H1 (cell line): Measurements from ENCODE around the gene NTN1. TPM values are rescaled to one million over a fixed set of nuclear protein-coding genes. Genes with fewer than 3 reads are reported as not detected.

ENCODE experiments used
- CTCF ChIP-seq, 3 experiments: IDR thresholded peaks; 1 replicate in 2 of 3; 2 replicates in 1 of 3; pipeline versions ENCODE4 v1.5.1 to v1.6.1; 2011; ENCODE audit warnings: low read length in 3 of 3, mild to moderate bottlenecking in 3 of 3, inconsistent platforms in 2 of 3, low read depth in 1 of 3, moderate library complexity in 1 of 3; ENCODE audit not compliant: insufficient read depth in 1 of 3; ENCODE audit errors: control extremely low read depth in 1 of 3
- GTF2F1 ChIP-seq: IDR thresholded peaks from 2 replicates; pipeline ENCODE4 v1.6.1; 2012; ENCODE audit warnings: low read depth, low read length, improper control_type of control experiment, borderline replicate concordance
- NANOG ChIP-seq: IDR thresholded peaks from 2 replicates; pipeline ENCODE4 v1.6.1; 2011; ENCODE audit warnings: low read length, low read depth, mild to moderate bottlenecking, inconsistent platforms; ENCODE audit not compliant: insufficient read depth, poor library complexity, severe bottlenecking
- SUZ12 ChIP-seq: fragments of 200-600 bp; sonication (generic); IDR thresholded peaks from 2 replicates; pipeline ENCODE4 v1.6.1; 2012; ENCODE audit warnings: mild to moderate bottlenecking, inconsistent platforms, low read length, moderate library complexity, mixed read lengths
- polyA plus RNA-seq, 7 experiments: library from polyadenylated mRNA; depleted of rRNA in 3 of 7; stranded (reverse) in 5 of 7; unstranded in 2 of 7; fragments of >200 nt in 5 of 7; fragments of 200-250 nt in 2 of 7; gene quantifications; 1 replicate in 5 of 7; 2 replicates in 1 of 7; 4 replicates in 1 of 7; pipeline versions ENCODE4 v1.2.1 to v1.2.3, GENCODE V29; 2011 to 2013; ENCODE audit warnings: missing spikeins in 2 of 7, mixed read lengths in 2 of 7
- total RNA-seq: library from RNA; stranded (reverse); fragmentation: NEBNext Ultra II Directional; extraction: Animal tissue kit (Norgen Biotek cat#: 25700); gene quantifications from 2 replicates; pipeline ENCODE4 v1.2.1, GENCODE V29; 2021

NTN1 gene
- total and polyA plus RNA-seq, 2 of the 8 experiments (the other 6 are each of a cell fraction or from before 2014, with no cell fraction given): 2.0 to 2.3 TPM

- no peak for TF ChIP-seq CTCF (IDR thresholded peaks at IDR 0.05; ENCODE audit: control extremely low read depth in 1 of 3, insufficient read depth in 1 of 3, low read depth in 1 of 3, low read length in 3 of 3)
- TF ChIP-seq GTF2F1: no peak
- TF ChIP-seq SUZ12: no peak
- TF ChIP-seq NANOG: no peak
- TF ChIP-seq, all 59 proteins: peak for 0
These were observed 208.0 kb downstream of the NTN1 start (continued) for GRCh38 chr17:9229160-9229825.
